Measurements from ENCODE around the gene CREB3L1. TPM values are rescaled to one million over a fixed set of nuclear protein-coding genes. Genes with fewer than 3 reads are reported as not detected.
A peak's percentile ranks its signal among the peaks of the same experiment; 100 is the strongest.

Gene CREB3L1
- total and polyA plus RNA-seq, 2 of the 13 experiments (the other 11 are each of a cell fraction or from before 2014, with no cell fraction given): not detected

GRCh38 chr11:46273511-46274205 lies 3.8 kb upstream of the CREB3L1 start (continued):
- no peak for TF ChIP-seq AHR (CRISPR knock-in tag; IDR thresholded peaks at IDR 0.05)
- no peak for TF ChIP-seq CBX1 (IDR thresholded peaks at IDR 0.05; ENCODE audit: low read depth)
- TF ChIP-seq ZNF816 (CRISPR knock-in tag; IDR thresholded peaks at IDR 0.05; ENCODE audit: borderline replicate concordance): no peak
- TF ChIP-seq TCF12 (IDR thresholded peaks at IDR 0.05): no peak
- no peak for TF ChIP-seq TCF12 (CRISPR knock-in tag; IDR thresholded peaks at IDR 0.05)
- TF ChIP-seq ZNF614 (CRISPR knock-in tag; IDR thresholded peaks at IDR 0.05; ENCODE audit: borderline replicate concordance): 0 out of 2 replicates have a peak, but pooled peaks have one; percentile 47
- no peak for TF ChIP-seq HBP1 (CRISPR knock-in tag; IDR thresholded peaks at IDR 0.05; ENCODE audit: low read depth)
- TF ChIP-seq ZNF552 (CRISPR knock-in tag; IDR thresholded peaks at IDR 0.05; ENCODE audit: borderline replicate concordance): no peak
- no peak for TF ChIP-seq NFE2L2 (IDR thresholded peaks at IDR 0.05; ENCODE audit: low read length)
- no peak for TF ChIP-seq MTF1 (CRISPR knock-in tag; IDR thresholded peaks at IDR 0.05)
- TF ChIP-seq RARG (CRISPR knock-in tag; IDR thresholded peaks at IDR 0.05; ENCODE audit: low read depth): no peak
- TF ChIP-seq RFX5 (IDR thresholded peaks at IDR 0.05; ENCODE audit: low read depth, low read length): no peak
- no peak for TF ChIP-seq ZNF274 (CRISPR knock-in tag; IDR thresholded peaks at IDR 0.05)
- peak; percentile 81 for TF ChIP-seq ELF3 (CRISPR knock-in tag; IDR thresholded peaks at IDR 0.05)
- TF ChIP-seq ETV6 (CRISPR knock-in tag; conservative IDR thresholded peaks at IDR 0.05): no peak
- no peak for TF ChIP-seq ZNF160 (CRISPR knock-in tag; IDR thresholded peaks at IDR 0.05)
- no peak for TF ChIP-seq SATB2 (CRISPR knock-in tag; IDR thresholded peaks at IDR 0.05)
- no peak for TF ChIP-seq ZNF672 (CRISPR knock-in tag; IDR thresholded peaks at IDR 0.05)
- 0 out of 2 replicates have a peak, but pooled peaks have one; percentile 18 for TF ChIP-seq REPIN1 (CRISPR knock-in tag; IDR thresholded peaks at IDR 0.05; ENCODE audit: borderline replicate concordance, low read depth)
- TF ChIP-seq ZKSCAN8 (CRISPR knock-in tag; IDR thresholded peaks at IDR 0.05; ENCODE audit: borderline replicate concordance): peak; percentile 64; the same call in 1 of the 2 replicates
- TF ChIP-seq ZNF329 (CRISPR knock-in tag; IDR thresholded peaks at IDR 0.05; ENCODE audit: low read depth): no peak
- TF ChIP-seq ZNF546 (CRISPR knock-in tag; conservative IDR thresholded peaks at IDR 0.05): no peak
- no peak for TF ChIP-seq BRCA1 (CRISPR knock-in tag; IDR thresholded peaks at IDR 0.05)
- TF ChIP-seq THAP9 (CRISPR knock-in tag; IDR thresholded peaks at IDR 0.05; ENCODE audit: borderline replicate concordance): no peak
- TF ChIP-seq ZNF225 (CRISPR knock-in tag; IDR thresholded peaks at IDR 0.05): no peak
- no peak for TF ChIP-seq SIN3B (IDR thresholded peaks at IDR 0.05; ENCODE audit: low read length)
- TF ChIP-seq FOXA3 (CRISPR knock-in tag; IDR thresholded peaks at IDR 0.05): peak; percentile 99
- TF ChIP-seq, protein P1, sequence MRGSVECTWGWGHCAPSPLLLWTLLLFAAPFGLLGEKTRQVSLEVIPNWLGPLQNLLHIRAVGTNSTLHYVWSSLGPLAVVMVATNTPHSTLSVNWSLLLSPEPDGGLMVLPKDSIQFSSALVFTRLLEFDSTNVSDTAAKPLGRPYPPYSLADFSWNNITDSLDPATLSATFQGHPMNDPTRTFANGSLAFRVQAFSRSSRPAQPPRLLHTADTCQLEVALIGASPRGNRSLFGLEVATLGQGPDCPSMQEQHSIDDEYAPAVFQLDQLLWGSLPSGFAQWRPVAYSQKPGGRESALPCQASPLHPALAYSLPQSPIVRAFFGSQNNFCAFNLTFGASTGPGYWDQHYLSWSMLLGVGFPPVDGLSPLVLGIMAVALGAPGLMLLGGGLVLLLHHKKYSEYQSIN (CRISPR knock-in tag; IDR thresholded peaks at IDR 0.05; ENCODE audit: borderline replicate concordance): no peak
- no peak for TF ChIP-seq ZNF75D (CRISPR knock-in tag; IDR thresholded peaks at IDR 0.05; ENCODE audit: borderline replicate concordance)
